B cell (primary cell): ENCODE measurements around the gene ZBTB2. TPM values are rescaled to one million over a fixed set of nuclear protein-coding genes. Genes with fewer than 3 reads are reported as not detected.

Source experiments
- ATAC-seq: fragments of 200-7000 bp; cut with Tn5 transposase; one replicate; pipeline ENCODE4 v1.10.0; 2021; ENCODE audit warnings: low read depth, mild to moderate bottlenecking, moderate number of reproducible peaks, moderate library complexity
- CTCF ChIA-PET: fragments of 350-600 bp; sonication (Branson Sonifier 250); formaldehyde crosslinking; loops from one replicate; lab custom pipeline; 2021; ENCODE audit warnings: antibody characterized with exemption, inconsistent platforms; lab: Charles Lee
- POLR2A ChIA-PET: fragments of 350-600 bp; sonication (Branson Sonifier 250); formaldehyde crosslinking; loops from one replicate; lab custom pipeline; 2021; ENCODE audit warnings: antibody characterized with exemption; lab: Charles Lee
- DNase-seq: peaks from one replicate; pipeline ENCODE4 v3.0.0; 2013
- H2AFZ ChIP-seq: 2 replicates; pipeline ENCODE4 v1.6.1; 2012; ENCODE audit warnings: mild to moderate bottlenecking, low read depth, low read length; ENCODE audit not compliant: insufficient read depth, poor library complexity, severe bottlenecking
- H3K27ac ChIP-seq, 2 donors: 1 replicate in 1 of 2; 2 replicates in 1 of 2; pipeline ENCODE4 v1.5.1; 2012 to 2013; ENCODE audit warnings: low read length in 2 of 2, mild to moderate bottlenecking in 2 of 2, moderate library complexity in 1 of 2
- H3K27me3 ChIP-seq, 4 experiments: fragments of 200-600 bp in 1 of 4; sonication (generic) in 1 of 4; replicated peaks in 1 of 4; 1 replicate in 2 of 4; 2 replicates in 2 of 4; pipeline versions ENCODE4 v1.6.1 to v1.7.0; 2013 to 2016; ENCODE audit warnings: low read length in 3 of 4, mild to moderate bottlenecking in 2 of 4, mixed read lengths in 1 of 4, moderate library complexity in 1 of 4; ENCODE audit not compliant: insufficient read depth in 4 of 4, control insufficient read depth in 3 of 4; ENCODE audit errors: control extremely low read depth in 1 of 4
- H3K36me3 ChIP-seq, 2 experiments: replicated peaks in 1 of 2; 1 replicate in 1 of 2; 2 replicates in 1 of 2; pipeline versions ENCODE4 v1.6.1 to v1.7.1; 2013; ENCODE audit warnings: low read length in 1 of 2; ENCODE audit not compliant: insufficient read depth in 2 of 2, control insufficient read depth in 1 of 2; ENCODE audit errors: control extremely low read depth in 1 of 2, extremely low read depth in 1 of 2
- H3K4me1 ChIP-seq, 2 donors: fragments of 200-600 bp in 1 of 2; sonication (generic) in 1 of 2; 1 replicate in 1 of 2; 2 replicates in 1 of 2; pipeline versions ENCODE4 v1.5.1 to v1.6.1; 2013 to 2017; ENCODE audit warnings: low read length in 2 of 2; ENCODE audit not compliant: control insufficient read depth in 2 of 2, insufficient read depth in 2 of 2
- H3K4me2 ChIP-seq: replicated peaks from 2 replicates; pipeline ENCODE3; 2012; ENCODE audit warnings: mild to moderate bottlenecking, low read depth, low read length; ENCODE audit not compliant: poor library complexity, severe bottlenecking
- H3K4me3 ChIP-seq, 5 experiments: fragments of 200-600 bp in 1 of 5; sonication (generic) in 1 of 5; 1 replicate in 3 of 5; 2 replicates in 2 of 5; pipeline versions ENCODE4 v1.5.1 to v1.7.0; 2011 to 2016; ENCODE audit warnings: low read length in 4 of 5, mild to moderate bottlenecking in 4 of 5, low read depth in 2 of 5, control low read depth in 1 of 5, moderate library complexity in 1 of 5; ENCODE audit not compliant: insufficient read depth in 1 of 5; ENCODE audit errors: control extremely low read depth in 1 of 5, extremely low read depth in 1 of 5
- H3K79me2 ChIP-seq: fragments of 200-600 bp; sonication (generic); one replicate; pipeline ENCODE4 v1.6.0; 2016; ENCODE audit warnings: low read length; ENCODE audit not compliant: control insufficient read depth, insufficient read depth
- H3K9ac ChIP-seq: fragments of 200-600 bp; sonication (generic); 2 replicates; pipeline ENCODE4 v1.6.1; 2017; ENCODE audit warnings: mild to moderate bottlenecking, low read length, moderate library complexity
- H3K9me3 ChIP-seq, 3 donors: one replicate each; pipeline versions ENCODE4 v1.6.1 to v1.7.1; 2013; ENCODE audit warnings: low read length in 2 of 3; ENCODE audit not compliant: control insufficient read depth in 2 of 3, insufficient read depth in 1 of 3; ENCODE audit errors: control extremely low read depth in 1 of 3
- H4K20me1 ChIP-seq: 2 replicates; pipeline ENCODE4 v1.6.0; 2012; ENCODE audit warnings: mild to moderate bottlenecking, low read length; ENCODE audit not compliant: insufficient read depth, control insufficient read depth, poor library complexity, severe bottlenecking
- H3K27ac Mint-ChIP-seq: one replicate; pipeline ENCODE4 v1.8.0; 2021; ENCODE audit warnings: mixed read lengths
- H3K27me3 Mint-ChIP-seq: one replicate; pipeline ENCODE4 v1.8.0; 2021; ENCODE audit warnings: mixed read lengths
- H3K4me1 Mint-ChIP-seq: one replicate; pipeline ENCODE4 v1.8.0; 2021; ENCODE audit warnings: mixed read lengths
- H3K4me3 Mint-ChIP-seq: one replicate; pipeline ENCODE4 v1.8.0; 2021; ENCODE audit warnings: mixed read lengths
- H3K9me3 Mint-ChIP-seq: one replicate; pipeline ENCODE4 v1.8.0; 2022; ENCODE audit warnings: mixed read lengths; ENCODE audit not compliant: insufficient read depth
- CTCF ChIP-seq: fragments of 200-600 bp; IDR thresholded peaks from one replicate; pipeline ENCODE4 v1.8.0; 2022; ENCODE audit warnings: antibody characterized with exemption, mild to moderate bottlenecking
- EZH2 ChIP-seq: IDR thresholded peaks from 2 replicates; pipeline ENCODE4 v1.6.1; 2012; ENCODE audit warnings: borderline replicate concordance, low read depth, mild to moderate bottlenecking, moderate library complexity, low read length; ENCODE audit not compliant: insufficient read depth, poor library complexity, severe bottlenecking
- WGBS: methylation state at CpG from one replicate; pipeline ENCODE4 v1.1.5; 2013; ENCODE audit warnings: missing lambda C conversion rate; ENCODE audit not compliant: insufficient coverage; 5-methylcytosine and 5-hydroxymethylcytosine counted together
- intact Hi-C: fragments of 100-400 bp; cut with micrococcal nuclease; formaldehyde crosslinking; loops from one replicate; pipeline ENCODE4 v1.10.0; 2022
- polyA plus RNA-seq: library from polyadenylated mRNA; depleted of rRNA; stranded (reverse); fragments of >200 nt; gene quantifications from 2 replicates; pipeline ENCODE4 v1.2.3, GENCODE V29; 2012
- total RNA-seq, 2 donors: library from RNA; stranded (reverse); fragments of 120-200 nt in 1 of 2; gene quantifications; 1 replicate in 1 of 2; 2 replicates in 1 of 2; pipeline versions ENCODE4 v1.2.3 to v1.2.4, GENCODE V29; 2013 to 2022

The ZBTB2 gene
- total and polyA plus RNA-seq, 2 donors (not counting 1 experiment from before 2014, with no cell fraction given): 15.9 to 17.6 TPM

GRCh38 chr6:151351731-151352130, 39.6 kb downstream of the ZBTB2 start:
- no peaks in the 10 kb centered on the region for H4K20me1 ChIP-seq
- H3K27me3 Mint-ChIP-seq: no peaks in the 10 kb centered on the region
- WGBS: 99% methylated on average over 7 of the region's 7 CpGs
- H3K4me3 ChIP-seq: no peak overlapping the region
- H3K27me3 ChIP-seq: no peaks in the 10 kb centered on the region
- H3K9ac ChIP-seq: no peak overlapping the region
- H3K27ac ChIP-seq: no peak overlapping the region
- POLR2A ChIA-PET: no interaction called here
- H3K4me1 ChIP-seq: no peaks in the 10 kb centered on the region
- TF ChIP-seq CTCF (no peak), EZH2 (no peak)
- no peak overlapping the region for H2AFZ ChIP-seq
- no peak overlapping the region for H3K4me3 Mint-ChIP-seq
- CTCF ChIA-PET: no interaction called here
- no peak overlapping the region for H3K27ac Mint-ChIP-seq
- no peak for ATAC-seq
- intact Hi-C loops: no loop called here
- no peaks in the 10 kb centered on the region for H3K79me2 ChIP-seq
- H3K9me3 ChIP-seq: no peaks in the 10 kb centered on the region
- no peak overlapping the region for H3K4me2 ChIP-seq
- DNase-seq: no peak
- no peaks in the 10 kb centered on the region for H3K4me1 Mint-ChIP-seq
- no peaks in the 10 kb centered on the region for H3K9me3 Mint-ChIP-seq
- no peaks in the 10 kb centered on the region for H3K36me3 ChIP-seq

- Histone ChIP-seq H3K4me1 (no peaks in the 10 kb centered on the region), H3K4me3 (no peak overlapping the region), H3K9ac (no peak overlapping the region), H3K79me2 (no peaks in the 10 kb centered on the region), H4K20me1 (no peaks in the 10 kb centered on the region), H3K4me2 (no peak overlapping the region), H3K27me3 (no peaks in the 10 kb centered on the region), H2AFZ (no peak overlapping the region), H3K9me3 (no peaks in the 10 kb centered on the region), H3K27ac (no peak overlapping the region), H3K36me3 (no peaks in the 10 kb centered on the region)
- H3K27ac Mint-ChIP-seq: no peak overlapping the region
- H3K27me3 Mint-ChIP-seq: peaks cover 2% of the 10 kb centered on the region
- 97% methylated on average over 16 of the region's 18 CpGs for WGBS
- ChIA-PET CTCF (interaction anchor here (1.3 kb wide), 1 partner anchor 27 kb away, joined by 3 read pairs; no protein-coding TSS in a partner anchor), POLR2A (no interaction called here)
- no peak for TF ChIP-seq CTCF
- no peak for TF ChIP-seq EZH2
- no peaks in the 10 kb centered on the region for H3K9me3 Mint-ChIP-seq
- intact Hi-C loops: no loop called here
- no peak for ATAC-seq
- no peak overlapping the region for H3K4me3 Mint-ChIP-seq
- H3K4me1 Mint-ChIP-seq: no peaks in the 10 kb centered on the region
- no peak for DNase-seq
Observed at GRCh38 chr6:151351146-151351700, 40.1 kb downstream of the ZBTB2 start.
